ENCODE results near the gene ALG13.

ALG13 gene

GRCh38 chrX:111671668-111672067, 9.3 kb upstream of the ALG13 start:
- Histone ChIP-seq H3K36me3 (replicated peaks) (no peaks in the 10 kb centered on the region), H3K4me3 (ENCODE audit: low read depth, low read length) (no peak overlapping the region), H3K27me3 (replicated peaks) (no peaks in the 10 kb centered on the region), H3K27ac (no peak overlapping the region)
- TF ChIP-seq CTCF (IDR thresholded peaks at IDR 0.05; ENCODE audit: low read depth, low read length, missing control alignments) = no peak
- DNase-seq = peak; percentile 0
- in situ Hi-C loops (cut with HindIII; ENCODE audit: low pct_ligation_motif_present, low sequenced_read_pairs) = no loop called here

GRCh38 chrX:111687305-111687704, 6.3 kb downstream of the ALG13 start:
- no peak for DNase-seq
- TF ChIP-seq CTCF (IDR thresholded peaks at IDR 0.05; ENCODE audit: low read depth, low read length, missing control alignments) = no peak
- Histone ChIP-seq H3K36me3 (replicated peaks) (peaks cover 2% of the 10 kb centered on the region), H3K27me3 (replicated peaks) (no peaks in the 10 kb centered on the region), H3K27ac (no peak overlapping the region), H3K4me3 (ENCODE audit: low read depth, low read length) (no peak overlapping the region)
- in situ Hi-C loops (cut with HindIII; ENCODE audit: low pct_ligation_motif_present, low sequenced_read_pairs) = no loop called here

GRCh38 chrX:111695297-111695880, 14.4 kb downstream of the ALG13 start:
- H3K4me3 ChIP-seq (ENCODE audit: low read depth, low read length) = no peak overlapping the region
- peaks cover 2% of the 10 kb centered on the region for H3K36me3 ChIP-seq (replicated peaks)
- no peak for DNase-seq
- TF ChIP-seq CTCF (IDR thresholded peaks at IDR 0.05; ENCODE audit: low read depth, low read length, missing control alignments) = no peak
- in situ Hi-C loops (cut with HindIII; ENCODE audit: low pct_ligation_motif_present, low sequenced_read_pairs) = no loop called here
- no peaks in the 10 kb centered on the region for H3K27me3 ChIP-seq (replicated peaks)
- no peak overlapping the region for H3K27ac ChIP-seq

GRCh38 chrX:111719426-111720210, 38.6 kb downstream of the ALG13 start:
- DNase-seq = peak; percentile 5
- in situ Hi-C loops (cut with HindIII; ENCODE audit: low pct_ligation_motif_present, low sequenced_read_pairs) = no loop called here
- no peak overlapping the region for H3K4me3 ChIP-seq (ENCODE audit: low read depth, low read length)
- no peaks in the 10 kb centered on the region for H3K27me3 ChIP-seq (replicated peaks)
- H3K36me3 ChIP-seq (replicated peaks) = no peaks in the 10 kb centered on the region
- no peak overlapping the region for H3K27ac ChIP-seq
- TF ChIP-seq CTCF (IDR thresholded peaks at IDR 0.05; ENCODE audit: low read depth, low read length, missing control alignments) = peak; percentile 16

GRCh38 chrX:111728096-111728495, 47.1 kb downstream of the ALG13 start:
- TF ChIP-seq CTCF (IDR thresholded peaks at IDR 0.05; ENCODE audit: low read depth, low read length, missing control alignments) = no peak
- Histone ChIP-seq H3K27ac (no peak overlapping the region), H3K4me3 (ENCODE audit: low read depth, low read length) (no peak overlapping the region), H3K36me3 (replicated peaks) (no peaks in the 10 kb centered on the region), H3K27me3 (replicated peaks) (no peaks in the 10 kb centered on the region)
- in situ Hi-C loops (cut with HindIII; ENCODE audit: low pct_ligation_motif_present, low sequenced_read_pairs) = no loop called here
- DNase-seq = no peak

All from brain microvascular endothelial cell (primary cell).